GM23338 (cell line): Measurements from ENCODE around the gene CPLX1. TPM values are rescaled to one million over a fixed set of nuclear protein-coding genes. Genes with fewer than 3 reads are reported as not detected.

Experiments
- ATAC-seq: fragments of 200-7000 bp; cut with Tn5 transposase; 3 replicates; pipeline ENCODE4 v1.9.1; 2020
- DNase-seq: peaks from one replicate; pipeline ENCODE4 v3.0.0-alpha.2; 2015; ENCODE audit warnings: low spot score
- H2AFZ ChIP-seq: fragments of 200-600 bp; sonication (generic); 2 replicates; pipeline ENCODE4 v1.8.0; 2016; ENCODE audit warnings: antibody characterized with exemption, mild to moderate bottlenecking, moderate library complexity
- H3F3A ChIP-seq: fragments of 200-600 bp; sonication (generic); replicated peaks from 2 replicates; pipeline ENCODE4 v1.8.0; 2017; ENCODE audit warnings: antibody characterized with exemption, mixed run types, low read depth
- H3K27ac ChIP-seq: fragments of 200-600 bp; sonication (generic); 2 replicates; pipeline ENCODE4 v1.6.1; 2016; ENCODE audit warnings: low read depth
- H3K27me3 ChIP-seq: fragments of 200-600 bp; sonication (generic); 2 replicates; pipeline ENCODE4 v1.8.0; 2016; ENCODE audit warnings: mild to moderate bottlenecking, mixed run types, moderate library complexity; ENCODE audit not compliant: insufficient read depth
- H3K36me3 ChIP-seq: fragments of 200-600 bp; sonication (generic); 2 replicates; pipeline ENCODE4 v1.8.0; 2016; ENCODE audit warnings: mild to moderate bottlenecking; ENCODE audit not compliant: insufficient read depth
- H3K4me1 ChIP-seq: fragments of 200-600 bp; sonication (generic); 2 replicates; pipeline ENCODE4 v1.8.0; 2016; ENCODE audit warnings: mild to moderate bottlenecking, moderate library complexity; ENCODE audit not compliant: insufficient read depth
- H3K4me2 ChIP-seq: fragments of 200-600 bp; sonication (generic); 2 replicates; pipeline ENCODE4 v1.7.1; 2017; ENCODE audit warnings: mixed run types
- H3K4me3 ChIP-seq: fragments of 200-600 bp; sonication (generic); 2 replicates; pipeline ENCODE4 v1.6.1; 2016; ENCODE audit warnings: mixed run types
- H3K79me2 ChIP-seq: fragments of 200-600 bp; sonication (generic); replicated peaks from 2 replicates; pipeline ENCODE4 v1.8.0; 2017; ENCODE audit warnings: mild to moderate bottlenecking; ENCODE audit not compliant: insufficient read depth
- H3K9me2 ChIP-seq: fragments of 200-600 bp; sonication (generic); 2 replicates; pipeline ENCODE4 v1.8.0; 2017; ENCODE audit not compliant: insufficient read depth
- H4K20me1 ChIP-seq: fragments of 200-600 bp; sonication (generic); replicated peaks from 2 replicates; pipeline ENCODE4 v1.8.0; 2017; ENCODE audit warnings: mild to moderate bottlenecking; ENCODE audit not compliant: insufficient read depth
- H3K27ac Mint-ChIP-seq: 2 replicates; pipeline ENCODE4 v1.8.0; 2020; ENCODE audit warnings: inconsistent platforms, mild to moderate bottlenecking, moderate library complexity, mixed read lengths
- H3K27me3 Mint-ChIP-seq: 3 replicates; pipeline ENCODE4 v1.8.0; 2022; ENCODE audit warnings: low read depth, mild to moderate bottlenecking, moderate library complexity, mixed read lengths, inconsistent platforms; ENCODE audit not compliant: insufficient read depth, poor library complexity
- H3K36me3 Mint-ChIP-seq: 3 replicates; pipeline ENCODE4 v1.8.0; 2021; ENCODE audit warnings: low read depth, mild to moderate bottlenecking, inconsistent platforms, moderate library complexity, mixed read lengths
- H3K4me1 Mint-ChIP-seq: 3 replicates; pipeline ENCODE4 v1.8.0; 2020; ENCODE audit warnings: mild to moderate bottlenecking, inconsistent platforms, mixed read lengths
- H3K4me3 Mint-ChIP-seq: 3 replicates; pipeline ENCODE4 v1.8.0; 2021; ENCODE audit warnings: moderate library complexity, mild to moderate bottlenecking, inconsistent platforms, mixed read lengths
- H3K9me3 Mint-ChIP-seq: 3 replicates; pipeline ENCODE4 v1.8.0; 2020; ENCODE audit warnings: moderate library complexity, mild to moderate bottlenecking, inconsistent platforms, mixed read lengths
- CREB1 ChIP-seq: fragments of 250-450 bp; sonication (Bioruptor Pico); IDR thresholded peaks from 2 replicates; pipeline ENCODE4 v1.5.0; 2020; ENCODE audit warnings: low read depth, mild to moderate bottlenecking, moderate library complexity
- CTCF ChIP-seq, 2 experiments: fragments of 200-600 bp in 1 of 2; sonication (generic) in 1 of 2; conservative IDR thresholded peaks; 2 replicates each; pipeline versions ENCODE4 v1.5.1 to v1.6.1; 2016 to 2017; ENCODE audit warnings: antibody characterized with exemption in 2 of 2, low read depth in 2 of 2, mild to moderate bottlenecking in 2 of 2, moderate library complexity in 1 of 2
- ETS1 ChIP-seq: IDR thresholded peaks from 2 replicates; pipeline ENCODE4 v1.6.1; 2016; ENCODE audit warnings: antibody characterized with exemption
- EZH2 ChIP-seq: fragments of 200-600 bp; sonication (generic); IDR thresholded peaks from one replicate; pipeline ENCODE4 v1.8.0; 2017; ENCODE audit warnings: antibody characterized with exemption, mild to moderate bottlenecking, low read depth; ENCODE audit not compliant: unreplicated experiment
- EZH2phosphoT487 ChIP-seq: fragments of 200-600 bp; sonication (generic); IDR thresholded peaks from one replicate; pipeline ENCODE4 v1.8.1; 2018; ENCODE audit warnings: antibody characterized with exemption; ENCODE audit not compliant: unreplicated experiment
- JUNB ChIP-seq: IDR thresholded peaks from one replicate; pipeline ENCODE4 v1.6.1; 2016; ENCODE audit warnings: antibody characterized with exemption; ENCODE audit not compliant: unreplicated experiment
- NANOG ChIP-seq: IDR thresholded peaks from 2 replicates; pipeline ENCODE4 v1.6.1; 2016; ENCODE audit warnings: antibody characterized with exemption, borderline replicate concordance
- POLR2AphosphoS5 ChIP-seq: IDR thresholded peaks from 2 replicates; pipeline ENCODE4 v1.6.1; 2016; ENCODE audit warnings: antibody characterized with exemption, low read depth
- REST ChIP-seq: IDR thresholded peaks from one replicate; pipeline ENCODE4 v1.6.1; 2018; ENCODE audit warnings: antibody characterized with exemption; ENCODE audit not compliant: unreplicated experiment
- STAT1 ChIP-seq: IDR thresholded peaks from one replicate; pipeline ENCODE4 v1.6.1; 2016; ENCODE audit warnings: antibody characterized with exemption; ENCODE audit not compliant: unreplicated experiment
- ZNF114 ChIP-seq: fragments of 250-450 bp; sonication (Bioruptor Pico); IDR thresholded peaks from 2 replicates; pipeline ENCODE4 v1.5.0; 2020; ENCODE audit warnings: mild to moderate bottlenecking, moderate library complexity
- ZNF331 ChIP-seq: fragments of 250-450 bp; sonication (Bioruptor Pico); IDR thresholded peaks from 2 replicates; pipeline ENCODE4 v1.5.0; 2020; ENCODE audit warnings: low read depth, mild to moderate bottlenecking, moderate library complexity
- ZNF462 ChIP-seq: fragments of 250-450 bp; sonication (Bioruptor Pico); IDR thresholded peaks from 2 replicates; pipeline ENCODE4 v1.5.0; 2020; ENCODE audit warnings: mild to moderate bottlenecking, moderate library complexity
- polyA plus RNA-seq: library from polyadenylated mRNA; unstranded; fragments of >200 nt; fragmentation: Nextera tagmentation; extraction: Ambion mirVana; gene quantifications from 2 replicates; pipeline ENCODE4 v1.2.1, GENCODE V29; 2016
- total RNA-seq: library from RNA; depleted of rRNA; stranded (reverse); fragments of >200 nt; shearing (Covaris generic); gene quantifications from 2 replicates; pipeline ENCODE4 v1.2.3, GENCODE V29; 2014

CPLX1 gene
- total and polyA plus RNA-seq, 2 experiments from 2014 or later = 0.86 to 0.97 TPM

- Mint-ChIP-seq H3K36me3 (peaks cover 50% of the 10 kb centered on the region), H3K4me1 (no peaks in the 10 kb centered on the region), H3K27ac (no peak overlapping the region), H3K27me3 (peaks cover 12% of the 10 kb centered on the region), H3K9me3 (0 out of 3 replicates have a peak, but pooled peaks cover 4% of the 10 kb centered on the region), H3K4me3 (no peak overlapping the region)
- H3K4me2 ChIP-seq = no peak overlapping the region
- H3K79me2 ChIP-seq = no peaks in the 10 kb centered on the region
- no peak overlapping the region for H3K27ac ChIP-seq
- no peak for DNase-seq
- no peaks in the 10 kb centered on the region for H3K9me2 ChIP-seq
- H4K20me1 ChIP-seq = no peaks in the 10 kb centered on the region
- peaks cover 17% of the 10 kb centered on the region for H3F3A ChIP-seq
- ATAC-seq = no peak
- H2AFZ ChIP-seq = no peak overlapping the region
- no peaks in the 10 kb centered on the region for H3K27me3 ChIP-seq
- no peak overlapping the region for H3K4me3 ChIP-seq
- no peak for TF ChIP-seq REST
- no peak for TF ChIP-seq POLR2AphosphoS5
- TF ChIP-seq ETS1 = no peak
- no peak for TF ChIP-seq CREB1
- TF ChIP-seq STAT1 = no peak
- no peak for TF ChIP-seq NANOG
- no peak for TF ChIP-seq JUNB
- TF ChIP-seq ZNF462 (CRISPR knock-in tag) = no peak
- no peak for TF ChIP-seq EZH2phosphoT487
- TF ChIP-seq ZNF114 (CRISPR knock-in tag) = no peak
- TF ChIP-seq CTCF (conservative IDR thresholded peaks at IDR 0.05; ENCODE audit: low read depth in 2 of 2) = no peak
- TF ChIP-seq ZNF331 = no peak
- TF ChIP-seq EZH2 = no peak
- H3K36me3 ChIP-seq = no peaks in the 10 kb centered on the region
- H3K4me1 ChIP-seq = no peaks in the 10 kb centered on the region
Measured at GRCh38 chr4:865572-865971, 39.6 kb upstream of the CPLX1 start.
